Measurements from ENCODE around the gene TASL. TPM values are rescaled to one million over a fixed set of nuclear protein-coding genes. Genes with fewer than 3 reads are reported as not detected.

The TASL gene
- total RNA-seq, 3 donors from 2014 or later (not counting 1 experiment from before 2014, with no cell fraction given): 2.2 to 4.7 (median 4.0) TPM

DNA sequence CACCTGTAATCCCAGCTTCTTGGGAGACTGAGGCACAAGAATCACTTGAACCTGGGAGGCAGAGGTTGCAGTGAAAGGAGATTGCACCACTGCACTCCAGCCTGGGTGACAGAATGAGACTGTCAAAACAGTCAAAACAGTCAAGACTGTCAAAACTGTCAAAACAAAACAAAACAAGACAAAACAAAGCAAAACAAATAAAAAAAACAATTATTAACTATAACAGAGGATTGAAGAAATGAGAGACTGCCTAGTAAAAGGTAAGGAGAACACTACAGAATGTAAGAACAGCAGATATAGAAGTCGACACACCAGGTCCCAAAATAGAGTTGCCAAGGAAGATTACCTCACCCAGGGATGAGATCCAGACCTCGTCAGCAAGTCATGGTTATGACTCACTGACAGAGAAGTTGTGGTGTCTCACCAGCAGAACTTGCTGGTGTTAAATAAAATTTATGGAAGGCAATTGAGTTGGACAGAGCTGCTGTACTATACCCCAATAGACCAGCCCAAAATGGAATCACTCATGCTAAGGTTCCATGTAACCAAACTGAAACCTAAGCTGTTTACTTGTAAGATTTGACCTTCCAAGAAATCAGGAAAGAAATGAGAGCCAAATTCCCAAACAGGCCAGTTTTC is 43.5 kb upstream of the TASL start:
- Mint-ChIP-seq H3K27me3 (ENCODE audit: low read depth in 2 of 2) (peaks cover 0 to 6% of the 10 kb centered on the region in 2 donors), H3K27ac (no peak overlapping the region), H3K4me1 (no peaks in the 10 kb centered on the region), H3K9me3 (peaks cover 0 to 6% of the 10 kb centered on the region in 2 donors), H3K4me3 (no peak overlapping the region), H3K36me3 (peaks cover 5% of the 10 kb centered on the region)
- 63% methylated on average over 1 of the region's 2 CpGs for WGBS (ENCODE audit: insufficient coverage)
- intact Hi-C loops (cut with micrococcal nuclease): no loop called here
- Histone ChIP-seq H3K9me3 (ENCODE audit: control insufficient read depth, insufficient read depth, low read length) (peaks cover 8% of the 10 kb centered on the region), H3K27ac (ENCODE audit: low read length) (no peak overlapping the region), H3K4me3 (ENCODE audit: low read length) (no peak overlapping the region), H3K36me3 (ENCODE audit: control insufficient read depth, insufficient read depth, low read length) (no peaks in the 10 kb centered on the region), H3K27me3 (ENCODE audit: control insufficient read depth, insufficient read depth, low read length) (no peaks in the 10 kb centered on the region), H3K4me1 (ENCODE audit: control insufficient read depth, insufficient read depth, low read length) (no peaks in the 10 kb centered on the region)
- ATAC-seq: no peak
- no peak for DNase-seq
- TF ChIP-seq, protein P1, sequence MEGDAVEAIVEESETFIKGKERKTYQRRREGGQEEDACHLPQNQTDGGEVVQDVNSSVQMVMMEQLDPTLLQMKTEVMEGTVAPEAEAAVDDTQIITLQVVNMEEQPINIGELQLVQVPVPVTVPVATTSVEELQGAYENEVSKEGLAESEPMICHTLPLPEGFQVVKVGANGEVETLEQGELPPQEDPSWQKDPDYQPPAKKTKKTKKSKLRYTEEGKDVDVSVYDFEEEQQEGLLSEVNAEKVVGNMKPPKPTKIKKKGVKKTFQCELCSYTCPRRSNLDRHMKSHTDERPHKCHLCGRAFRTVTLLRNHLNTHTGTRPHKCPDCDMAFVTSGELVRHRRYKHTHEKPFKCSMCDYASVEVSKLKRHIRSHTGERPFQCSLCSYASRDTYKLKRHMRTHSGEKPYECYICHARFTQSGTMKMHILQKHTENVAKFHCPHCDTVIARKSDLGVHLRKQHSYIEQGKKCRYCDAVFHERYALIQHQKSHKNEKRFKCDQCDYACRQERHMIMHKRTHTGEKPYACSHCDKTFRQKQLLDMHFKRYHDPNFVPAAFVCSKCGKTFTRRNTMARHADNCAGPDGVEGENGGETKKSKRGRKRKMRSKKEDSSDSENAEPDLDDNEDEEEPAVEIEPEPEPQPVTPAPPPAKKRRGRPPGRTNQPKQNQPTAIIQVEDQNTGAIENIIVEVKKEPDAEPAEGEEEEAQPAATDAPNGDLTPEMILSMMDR (IDR thresholded peaks at IDR 0.05): no peak

DNA sequence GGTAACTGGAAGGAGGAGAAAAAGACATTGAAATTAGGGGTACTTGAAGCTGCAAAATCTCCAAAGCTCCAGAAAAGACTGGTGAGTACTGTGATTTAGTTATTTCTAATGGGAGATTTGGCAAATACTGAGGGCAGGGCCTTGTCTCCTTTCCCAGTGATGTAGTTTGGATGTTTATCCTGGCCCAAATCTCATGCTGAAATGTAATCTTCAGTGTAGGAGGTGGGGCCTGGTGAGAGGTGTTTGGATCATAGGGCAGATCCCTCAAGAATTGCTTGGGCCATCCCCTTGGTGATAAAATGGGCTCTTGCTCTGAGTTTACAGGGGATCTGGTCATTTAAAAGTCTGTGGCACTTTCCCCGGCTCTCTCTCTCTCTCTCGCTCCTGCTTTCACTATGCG is 42.6 kb upstream of the TASL start:
- Mint-ChIP-seq H3K36me3 (peaks cover 5% of the 10 kb centered on the region), H3K27ac (no peak overlapping the region), H3K9me3 (peaks cover 0 to 6% of the 10 kb centered on the region in 2 donors), H3K4me3 (no peak overlapping the region), H3K27me3 (ENCODE audit: low read depth in 2 of 2) (peaks cover 0 to 6% of the 10 kb centered on the region in 2 donors), H3K4me1 (no peaks in the 10 kb centered on the region)
- H3K4me1 ChIP-seq (ENCODE audit: control insufficient read depth, insufficient read depth, low read length): no peaks in the 10 kb centered on the region
- peaks cover 8% of the 10 kb centered on the region for H3K9me3 ChIP-seq (ENCODE audit: control insufficient read depth, insufficient read depth, low read length)
- no peaks in the 10 kb centered on the region for H3K36me3 ChIP-seq (ENCODE audit: control insufficient read depth, insufficient read depth, low read length)
- intact Hi-C loops (cut with micrococcal nuclease): no loop called here
- WGBS (ENCODE audit: insufficient coverage): 61% methylated on average over 3 of the region's 3 CpGs
- no peak overlapping the region for H3K4me3 ChIP-seq (ENCODE audit: low read length)
- TF ChIP-seq, protein P1 (IDR thresholded peaks at IDR 0.05): no peak
- no peaks in the 10 kb centered on the region for H3K27me3 ChIP-seq (ENCODE audit: control insufficient read depth, insufficient read depth, low read length)
- no peak for DNase-seq
- no peak overlapping the region for H3K27ac ChIP-seq (ENCODE audit: low read length)
- no peak for ATAC-seq

DNA sequence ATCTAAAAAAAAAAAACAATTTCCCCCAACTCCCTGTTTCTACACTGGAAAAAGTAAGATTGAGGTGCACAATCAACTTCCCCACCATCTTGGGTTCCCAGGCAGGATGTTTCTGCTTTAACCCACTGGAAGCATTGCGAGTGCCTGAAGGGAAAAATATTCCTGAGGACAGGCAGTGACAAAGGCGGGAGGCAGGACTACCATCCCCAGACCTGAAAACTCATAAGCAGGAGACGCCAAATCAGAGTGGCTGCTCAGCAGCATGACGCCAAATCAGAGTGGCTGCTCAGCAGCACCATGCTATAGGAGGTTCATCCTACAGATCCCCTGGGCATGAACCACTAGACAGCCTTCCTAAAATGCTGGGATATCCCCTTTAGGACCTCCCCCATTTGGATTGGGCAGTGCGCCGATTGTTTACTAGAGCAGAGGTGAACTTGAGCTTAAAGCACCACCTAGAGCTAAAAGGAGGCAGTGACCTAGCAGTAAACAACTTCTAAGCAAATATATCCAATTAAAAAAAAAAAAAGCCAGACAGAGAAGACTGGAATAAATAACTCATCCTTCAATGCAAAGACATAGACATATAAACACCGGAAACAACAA is 40.7 kb upstream of the TASL start:
- H3K4me1 Mint-ChIP-seq: no peaks in the 10 kb centered on the region
- H3K4me3 Mint-ChIP-seq: no peak overlapping the region
- H3K9me3 Mint-ChIP-seq: peaks cover 0 to 6% of the 10 kb centered on the region in 2 donors
- H3K4me1 ChIP-seq (ENCODE audit: control insufficient read depth, insufficient read depth, low read length): no peaks in the 10 kb centered on the region
- H3K27ac ChIP-seq (ENCODE audit: low read length): no peak overlapping the region
- TF ChIP-seq, protein P1 (IDR thresholded peaks at IDR 0.05): no peak
- H3K9me3 ChIP-seq (ENCODE audit: control insufficient read depth, insufficient read depth, low read length): peaks cover 8% of the 10 kb centered on the region
- intact Hi-C loops (cut with micrococcal nuclease): no loop called here
- WGBS (ENCODE audit: insufficient coverage): 83% methylated on average over 6 of the region's 7 CpGs
- peaks cover 5% of the 10 kb centered on the region for H3K36me3 Mint-ChIP-seq
- H3K27ac Mint-ChIP-seq: no peak overlapping the region
- no peaks in the 10 kb centered on the region for H3K27me3 ChIP-seq (ENCODE audit: control insufficient read depth, insufficient read depth, low read length)
- no peaks in the 10 kb centered on the region for H3K36me3 ChIP-seq (ENCODE audit: control insufficient read depth, insufficient read depth, low read length)
- H3K27me3 Mint-ChIP-seq (ENCODE audit: low read depth in 2 of 2): peaks cover 0 to 3% of the 10 kb centered on the region in 2 donors
- DNase-seq (no peak), ATAC-seq (no peak)
- no peak overlapping the region for H3K4me3 ChIP-seq (ENCODE audit: low read length)
